PFSK-1 (cell line): ENCODE measurements around the gene GPNMB.

ENCODE experiments used
- POLR2AphosphoS5 ChIP-seq: IDR thresholded peaks from 2 replicates; pipeline ENCODE4 v1.6.1; 2012; ENCODE audit warnings: low read depth, mild to moderate bottlenecking, control low read depth, low read length, moderate library complexity
- SIN3A ChIP-seq: IDR thresholded peaks from 2 replicates; pipeline ENCODE4 v1.6.1; 2012; ENCODE audit warnings: mild to moderate bottlenecking, low read length, moderate library complexity, borderline replicate concordance; ENCODE audit not compliant: insufficient read depth
- TAF1 ChIP-seq: IDR thresholded peaks from 2 replicates; pipeline ENCODE4 v1.6.1; 2012; ENCODE audit warnings: low read length, control low read depth, borderline replicate concordance; ENCODE audit not compliant: insufficient read depth

DNA sequence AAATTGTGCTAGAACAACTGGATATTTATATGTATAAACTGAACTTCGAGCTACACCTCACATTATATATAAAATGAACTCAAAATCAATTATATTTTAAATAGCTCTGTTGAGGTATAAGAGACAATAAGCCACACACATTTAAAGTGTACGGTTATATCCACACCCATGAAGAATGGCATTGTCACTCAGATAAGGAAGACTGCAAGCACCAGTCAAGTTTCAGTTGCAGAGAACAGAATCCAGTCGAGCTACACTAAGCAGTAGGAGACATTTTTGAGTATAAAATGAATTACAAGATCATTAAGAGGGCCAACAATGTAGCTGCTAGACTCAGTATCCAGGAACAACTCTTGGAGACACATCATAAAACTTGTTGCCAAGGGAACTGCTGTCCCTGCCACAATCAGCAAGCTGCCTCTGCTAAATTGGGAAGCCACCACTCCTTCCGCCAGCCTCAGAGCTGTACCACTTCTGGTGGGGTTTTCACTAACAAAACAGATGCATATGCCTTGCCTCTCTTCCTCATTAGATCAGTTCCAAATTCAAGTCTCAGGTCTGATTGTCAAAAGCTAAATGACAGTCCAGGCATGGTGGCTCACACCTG, 19.6 kb upstream of the GPNMB start:
- TF ChIP-seq POLR2AphosphoS5 (no peak), TAF1 (no peak), SIN3A (no peak)
